WERI-Rb-1 (cell line): ENCODE results near the gene SLC18A2.
"Not testable (repeated sequence)": the region's sequence is repeated elsewhere in the genome, so short reads cannot be mapped to it uniquely, and the experiment has no call there.

Experiments
- DNase-seq: peaks from one replicate; pipeline ENCODE4 v3.0.0-alpha.2; 2020
- H3K27ac ChIP-seq: fragments of 250-450 bp; sonication (Bioruptor Pico); 2 replicates; pipeline ENCODE4 v1.5.1; 2020; ENCODE audit warnings: mild to moderate bottlenecking, moderate library complexity
- H3K27me3 ChIP-seq: fragments of 250-450 bp; sonication (Bioruptor Pico); 2 replicates; pipeline ENCODE4 v1.5.1; 2021; ENCODE audit warnings: mild to moderate bottlenecking, low read depth, moderate library complexity; ENCODE audit not compliant: insufficient read depth, severe bottlenecking
- H3K36me3 ChIP-seq: fragments of 250-450 bp; sonication (Bioruptor Pico); 2 replicates; pipeline ENCODE4 v1.5.1; 2020; ENCODE audit warnings: mild to moderate bottlenecking, moderate library complexity
- H3K4me3 ChIP-seq: 2 replicates; pipeline ENCODE4 v1.5.1; 2011; ENCODE audit warnings: low read depth, mild to moderate bottlenecking, control low read depth, low read length
- H3K9me3 ChIP-seq: fragments of 250-450 bp; sonication (Bioruptor Pico); 2 replicates; pipeline ENCODE4 v1.5.1; 2021; ENCODE audit warnings: mild to moderate bottlenecking, moderate library complexity; ENCODE audit not compliant: severe bottlenecking
- TF ChIP-seq, protein P1 (sequence below): IDR thresholded peaks from 2 replicates; pipeline ENCODE4 v1.5.1; 2011; ENCODE audit warnings: low read depth, mild to moderate bottlenecking, control low read depth, inconsistent platforms, low read length

Gene SLC18A2

DNA sequence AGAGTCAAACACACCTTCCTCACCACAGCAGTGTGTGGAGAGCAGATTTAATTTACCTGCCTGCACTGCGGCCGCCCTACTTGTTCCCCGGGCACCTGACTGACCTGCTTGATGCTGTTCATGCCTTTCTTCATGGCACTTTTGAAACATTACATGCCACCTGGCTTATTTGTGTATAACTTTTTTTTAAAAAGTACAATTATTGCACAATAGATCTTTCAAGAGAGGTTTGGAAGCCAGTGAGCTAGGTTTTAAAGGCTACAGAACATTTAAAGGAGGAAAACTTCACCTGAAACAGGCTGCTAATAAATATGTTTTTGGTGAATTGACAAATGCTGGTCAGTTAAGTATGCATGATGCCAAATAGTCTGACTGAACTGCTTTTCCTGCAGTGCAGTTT is 33.1 kb downstream of the SLC18A2 start:
- Histone ChIP-seq H3K4me3 (no peak overlapping the region), H3K9me3 (no peaks in the 10 kb centered on the region), H3K36me3 (no peaks in the 10 kb centered on the region), H3K27ac (no peak overlapping the region), H3K27me3 (no peaks in the 10 kb centered on the region)
- TF ChIP-seq, protein P1, sequence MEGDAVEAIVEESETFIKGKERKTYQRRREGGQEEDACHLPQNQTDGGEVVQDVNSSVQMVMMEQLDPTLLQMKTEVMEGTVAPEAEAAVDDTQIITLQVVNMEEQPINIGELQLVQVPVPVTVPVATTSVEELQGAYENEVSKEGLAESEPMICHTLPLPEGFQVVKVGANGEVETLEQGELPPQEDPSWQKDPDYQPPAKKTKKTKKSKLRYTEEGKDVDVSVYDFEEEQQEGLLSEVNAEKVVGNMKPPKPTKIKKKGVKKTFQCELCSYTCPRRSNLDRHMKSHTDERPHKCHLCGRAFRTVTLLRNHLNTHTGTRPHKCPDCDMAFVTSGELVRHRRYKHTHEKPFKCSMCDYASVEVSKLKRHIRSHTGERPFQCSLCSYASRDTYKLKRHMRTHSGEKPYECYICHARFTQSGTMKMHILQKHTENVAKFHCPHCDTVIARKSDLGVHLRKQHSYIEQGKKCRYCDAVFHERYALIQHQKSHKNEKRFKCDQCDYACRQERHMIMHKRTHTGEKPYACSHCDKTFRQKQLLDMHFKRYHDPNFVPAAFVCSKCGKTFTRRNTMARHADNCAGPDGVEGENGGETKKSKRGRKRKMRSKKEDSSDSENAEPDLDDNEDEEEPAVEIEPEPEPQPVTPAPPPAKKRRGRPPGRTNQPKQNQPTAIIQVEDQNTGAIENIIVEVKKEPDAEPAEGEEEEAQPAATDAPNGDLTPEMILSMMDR: no peak
- no peak for DNase-seq

DNA sequence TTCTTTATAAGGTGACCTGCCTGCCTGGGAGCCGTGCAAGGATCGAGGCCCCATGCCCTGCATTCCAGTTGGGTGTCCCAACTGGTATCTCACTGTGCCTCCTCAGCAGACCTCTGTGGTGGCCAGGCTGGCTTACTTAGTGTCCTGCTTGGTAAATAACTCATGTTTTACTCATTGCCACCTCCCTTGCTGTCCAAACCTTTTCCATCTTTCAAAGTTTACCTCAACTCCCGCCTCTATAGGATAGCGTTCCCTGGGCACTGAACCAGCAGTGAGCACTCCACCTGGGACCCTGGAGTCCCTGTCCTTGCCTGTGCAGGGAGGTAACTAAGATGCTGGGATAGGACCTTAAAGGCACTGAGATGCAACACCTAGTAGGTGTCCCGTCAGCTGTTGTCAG is 33.6 kb downstream of the SLC18A2 start:
- Histone ChIP-seq H3K36me3 (no peaks in the 10 kb centered on the region), H3K27ac (no peak overlapping the region), H3K9me3 (no peaks in the 10 kb centered on the region), H3K27me3 (no peaks in the 10 kb centered on the region), H3K4me3 (no peak overlapping the region)
- TF ChIP-seq, protein P1: no peak
- no peak for DNase-seq

DNA sequence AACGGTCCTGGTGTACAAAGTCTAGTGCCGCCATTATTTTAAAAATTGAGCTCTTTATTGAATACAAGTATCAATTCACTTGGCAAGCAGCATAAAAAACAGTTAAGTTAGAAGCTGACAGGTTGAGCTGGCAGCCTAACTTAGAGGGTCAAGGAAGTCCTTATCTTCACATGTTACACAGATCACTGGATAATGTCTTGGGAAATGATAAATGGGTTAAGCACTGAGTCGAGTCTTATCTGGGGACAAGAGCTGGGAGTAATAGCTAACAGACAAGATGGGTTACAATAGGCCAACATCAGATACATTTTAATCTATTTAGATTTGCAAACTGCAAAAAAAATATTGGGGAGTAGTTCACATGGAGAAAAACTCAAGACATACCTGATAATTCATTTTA is 34.2 kb downstream of the SLC18A2 start:
- no peaks in the 10 kb centered on the region for H3K27me3 ChIP-seq
- H3K27ac ChIP-seq: no peak overlapping the region
- no peak for DNase-seq
- H3K36me3 ChIP-seq: no peaks in the 10 kb centered on the region
- no peaks in the 10 kb centered on the region for H3K9me3 ChIP-seq
- H3K4me3 ChIP-seq: no peak overlapping the region
- TF ChIP-seq, protein P1: no peak

DNA sequence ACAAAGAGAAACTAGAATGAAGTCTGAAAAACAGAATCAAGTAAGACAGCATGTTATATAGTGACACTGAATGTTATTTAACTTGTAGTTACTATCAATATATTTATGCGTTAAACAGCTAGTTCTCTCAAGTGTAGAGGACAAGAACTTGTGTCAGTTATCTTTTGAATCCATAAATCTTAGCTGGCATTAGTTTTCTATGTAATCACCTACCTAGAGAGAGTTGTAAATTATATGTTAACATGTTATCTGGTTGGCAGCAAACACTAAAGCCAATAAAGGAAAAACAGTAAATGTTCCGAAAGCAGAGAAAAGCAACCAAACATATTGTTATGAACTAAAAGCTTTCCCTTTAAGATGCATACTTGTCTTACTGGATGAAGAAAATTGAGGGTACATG is 36.8 kb downstream of the SLC18A2 start:
- H3K27ac ChIP-seq: no peak overlapping the region
- TF ChIP-seq, protein P1: no peak
- H3K36me3 ChIP-seq: no peaks in the 10 kb centered on the region
- H3K9me3 ChIP-seq: no peaks in the 10 kb centered on the region
- H3K4me3 ChIP-seq: no peak overlapping the region
- no peak for DNase-seq
- H3K27me3 ChIP-seq: no peaks in the 10 kb centered on the region

DNA sequence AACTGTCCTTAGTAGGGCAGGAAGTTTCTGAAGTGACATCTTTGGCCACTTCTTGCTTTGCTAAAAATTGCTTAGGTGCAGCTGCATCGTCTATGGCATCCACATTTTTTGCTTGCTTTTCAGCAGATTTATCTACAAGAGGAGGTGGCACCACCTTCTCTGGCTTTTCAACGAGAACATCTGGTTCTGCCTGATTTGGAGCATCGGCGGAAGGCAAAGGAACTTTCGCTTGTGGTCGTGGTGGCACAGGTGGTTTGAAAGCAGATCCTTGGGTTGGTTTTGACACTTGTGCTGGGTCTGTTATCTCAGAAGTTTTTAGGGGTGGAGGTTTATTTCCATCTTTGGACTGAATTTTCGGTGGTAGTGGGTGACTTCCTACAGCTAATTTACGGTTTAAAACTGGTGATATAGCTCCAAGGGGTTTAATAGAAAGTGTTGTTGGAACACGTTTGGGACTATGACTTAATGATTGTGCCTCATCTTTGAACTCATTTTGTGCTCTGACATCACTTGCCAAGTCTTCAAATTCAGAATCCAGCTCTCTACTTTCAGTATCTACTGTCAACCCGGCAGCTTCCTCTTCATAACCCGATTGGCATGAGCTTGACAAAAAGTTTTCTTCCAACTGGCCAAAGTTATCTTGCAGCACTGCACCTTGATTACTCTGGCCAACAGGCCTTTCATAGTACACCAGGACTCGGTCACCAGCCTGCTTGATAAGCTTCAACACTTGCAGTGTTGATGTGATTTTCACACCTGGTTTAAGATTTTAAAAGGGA is 44.0 kb downstream of the SLC18A2 start:
- peaks cover 20% of the 10 kb centered on the region for H3K36me3 ChIP-seq
- no peaks in the 10 kb centered on the region for H3K27me3 ChIP-seq
- TF ChIP-seq, protein P1: no peak
- no peak overlapping the region for H3K4me3 ChIP-seq
- DNase-seq: no peak
- H3K9me3 ChIP-seq: no peaks in the 10 kb centered on the region
- H3K27ac ChIP-seq: no peak overlapping the region

DNA sequence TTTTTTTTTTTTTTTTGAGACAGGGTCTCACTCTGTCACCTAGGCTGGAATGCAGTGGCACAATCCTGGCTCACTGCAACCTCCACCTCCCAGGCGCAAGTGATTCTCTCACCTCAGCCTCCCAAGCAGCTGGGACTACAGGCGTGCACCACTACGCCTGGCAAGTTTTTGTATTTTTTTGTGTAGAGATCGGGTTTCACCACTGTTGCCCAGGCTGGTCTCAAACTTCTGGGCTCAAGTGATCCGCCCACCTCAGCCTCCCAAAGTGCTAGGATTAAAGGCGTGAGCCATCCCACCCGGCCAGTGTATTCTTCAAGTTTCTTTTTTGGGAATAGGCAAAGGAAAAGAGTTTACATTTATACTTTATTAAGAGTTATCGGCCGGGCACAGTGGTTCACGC is 50.0 kb downstream of the SLC18A2 start:
- H3K9me3 ChIP-seq, H3K4me3 ChIP-seq, H3K27me3 ChIP-seq, H3K27ac ChIP-seq, H3K36me3 ChIP-seq, DNase-seq: not testable (repeated sequence)
